SKM-1 treated with dmso at 0.1 percent for 144 hours (cell line): ENCODE data around the gene TNIP3.
"Not testable (repeated sequence)": the region's sequence is repeated elsewhere in the genome, so short reads cannot be mapped to it uniquely, and the experiment has no call there.

Experiments
- DNase-seq: peaks from one replicate; lab custom pipeline; 2025; ENCODE audit not compliant: unreplicated experiment; lab: John Stamatoyannopoulos, UW

The TNIP3 gene

DNA sequence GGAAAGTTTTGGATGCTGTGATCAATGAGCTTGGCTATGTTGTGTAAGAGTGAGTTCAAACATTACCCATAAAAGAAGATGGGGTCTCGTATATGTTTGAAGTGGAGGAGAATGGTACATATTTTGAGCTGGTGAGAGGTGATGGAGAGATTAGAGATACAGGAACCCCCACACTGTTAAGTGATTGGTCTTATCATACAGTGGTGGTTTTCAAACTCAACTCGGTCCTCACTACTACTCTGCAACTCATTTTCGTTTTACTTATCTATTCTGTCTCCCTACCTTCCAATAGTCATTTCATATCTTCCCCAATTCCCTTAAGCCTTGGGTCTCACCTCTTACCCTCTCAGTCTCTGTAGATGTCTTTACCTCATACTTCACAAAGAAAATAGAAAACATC, 16.4 kb upstream of the TNIP3 start:
- DNase-seq: no peak

- DNase-seq: peak; percentile 75
These were observed 13.4 kb upstream of the TNIP3 start for GRCh38 chr4:121177246-121178137.

DNA sequence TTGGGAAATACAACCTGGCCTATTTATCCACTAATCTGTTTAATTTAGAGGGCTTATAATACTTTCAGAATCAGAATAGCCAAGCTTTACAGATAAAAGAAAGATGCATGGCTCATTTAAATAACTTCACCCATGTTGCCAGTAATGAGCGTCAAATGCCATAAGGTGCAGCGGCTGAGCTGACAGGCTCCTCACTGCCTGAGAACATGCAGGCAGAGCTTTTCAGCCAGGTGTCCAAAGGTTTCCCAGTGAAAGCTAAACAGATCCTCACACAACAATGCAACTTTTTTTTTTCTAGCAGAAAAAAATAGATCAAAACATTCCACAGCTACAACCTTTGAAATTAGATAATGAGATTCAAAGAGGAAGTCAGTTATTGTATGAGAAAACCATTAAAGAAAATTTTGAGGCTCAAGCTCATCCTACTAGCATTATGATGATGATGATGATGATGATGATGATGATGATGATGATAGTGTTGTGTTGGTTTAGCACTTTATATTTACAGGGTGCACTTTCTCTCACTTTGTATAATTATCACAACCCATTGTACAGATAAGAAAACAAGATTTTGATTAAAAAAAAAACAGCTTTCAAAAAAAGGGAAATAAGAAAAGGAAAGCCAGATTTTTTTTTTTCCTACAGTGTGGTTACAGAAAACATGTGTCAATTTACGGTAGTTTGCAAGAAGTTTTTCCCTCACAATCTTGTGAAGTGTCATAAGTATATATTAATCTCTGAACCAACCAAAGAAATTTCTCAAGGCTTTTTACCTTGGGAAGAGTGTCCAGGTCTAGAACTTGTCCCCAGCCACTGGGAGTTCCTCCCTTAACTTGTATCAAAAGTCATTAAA, 12.2 kb upstream of the TNIP3 start:
- no peak for DNase-seq

- DNase-seq: not testable (repeated sequence)
These were observed 7.4 kb upstream of the TNIP3 start for GRCh38 chr4:121171477-121171876.

GRCh38 chr4:121168446-121169281, 4.5 kb upstream of the TNIP3 start:
- DNase-seq: peak; percentile 22

DNA sequence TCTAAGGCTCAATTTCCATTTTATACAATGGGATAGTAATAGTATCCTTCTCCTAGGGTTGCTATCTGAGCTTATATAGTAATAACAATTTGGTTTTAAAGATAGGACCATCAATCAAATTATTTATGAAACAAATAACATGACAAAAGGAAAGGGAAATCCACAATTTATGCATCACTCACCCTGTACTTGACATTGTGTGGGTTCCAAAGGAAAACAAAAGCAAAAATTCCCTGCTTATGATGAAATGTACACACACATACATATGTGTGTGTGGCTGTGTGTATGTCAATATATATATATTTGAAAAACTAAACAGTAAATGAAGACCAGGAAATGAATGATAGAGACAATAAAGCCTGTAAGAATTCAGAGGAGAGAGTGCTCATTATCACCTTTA, 2.9 kb upstream of the TNIP3 start:
- no peak for DNase-seq

- no peak for DNase-seq
These were observed 1.1 kb upstream of the TNIP3 start for GRCh38 chr4:121165206-121165605.

- peak; percentile 42 for DNase-seq
These were observed 7.0 kb downstream of the TNIP3 start for GRCh38 chr4:121156822-121157769.

GRCh38 chr4:121155893-121156292, 8.2 kb downstream of the TNIP3 start:
- DNase-seq: no peak

DNA sequence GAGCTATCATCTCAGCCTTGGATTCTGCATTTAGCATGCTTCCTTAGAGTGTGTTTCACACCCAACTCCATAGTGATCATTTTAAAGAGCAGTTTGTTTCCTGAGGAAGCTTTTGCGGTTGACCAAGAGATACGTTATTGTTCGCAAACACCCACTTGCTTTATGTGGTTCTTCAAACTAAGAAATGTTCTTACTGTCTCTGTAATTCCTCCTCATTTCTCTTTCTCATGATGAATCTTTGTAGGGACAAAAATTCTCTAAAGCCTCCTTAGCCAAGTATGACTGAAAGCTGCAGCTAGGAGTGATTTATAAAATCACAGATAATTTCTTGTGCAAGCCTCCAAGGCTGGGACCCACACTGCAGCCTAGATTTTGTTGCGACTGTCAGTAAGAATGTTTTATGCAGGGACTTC, 10.0 kb downstream of the TNIP3 start:
- no peak for DNase-seq

- DNase-seq: no peak
These were observed 12.2 kb downstream of the TNIP3 start for GRCh38 chr4:121151942-121152341.

- no peak for DNase-seq
These were observed 13.6 kb downstream of the TNIP3 start for GRCh38 chr4:121150486-121150885.

DNA sequence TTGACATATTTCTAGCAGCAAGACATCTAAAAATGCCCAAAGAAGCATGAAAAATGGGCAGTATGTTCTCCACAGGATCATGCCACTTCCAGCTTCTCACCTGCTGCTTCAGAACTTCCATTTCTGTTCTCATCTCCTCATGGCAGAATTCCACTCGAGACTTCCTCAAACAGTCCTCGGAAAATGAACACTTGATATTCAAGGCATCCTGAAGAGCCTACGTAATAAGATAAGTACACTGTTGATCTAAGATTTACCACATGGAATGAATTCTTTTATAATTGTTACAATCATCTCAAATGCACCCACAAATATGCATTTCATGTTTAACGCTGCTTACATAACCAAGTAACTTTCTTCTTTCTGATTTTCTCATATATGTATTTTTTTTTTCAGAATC, 14.1 kb downstream of the TNIP3 start:
- DNase-seq: no peak

DNA sequence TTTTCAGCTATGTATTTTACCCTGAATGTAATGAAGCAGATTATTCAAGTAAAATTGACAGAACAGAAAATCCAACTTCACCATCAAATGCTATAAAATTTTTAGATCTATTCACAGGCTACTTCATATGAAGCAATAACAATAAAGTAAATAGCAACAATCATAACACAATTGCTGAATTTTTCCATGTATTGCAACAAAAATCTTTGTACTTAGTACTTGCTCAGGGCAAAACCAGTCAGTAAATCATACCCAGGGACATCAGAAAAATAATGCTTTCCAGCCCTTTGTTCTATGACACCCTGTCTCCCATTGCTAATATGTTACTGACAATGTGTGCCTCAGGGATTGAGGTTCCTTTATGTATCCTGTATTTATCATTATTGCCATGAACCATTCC, 15.5 kb downstream of the TNIP3 start:
- DNase-seq: no peak

DNA sequence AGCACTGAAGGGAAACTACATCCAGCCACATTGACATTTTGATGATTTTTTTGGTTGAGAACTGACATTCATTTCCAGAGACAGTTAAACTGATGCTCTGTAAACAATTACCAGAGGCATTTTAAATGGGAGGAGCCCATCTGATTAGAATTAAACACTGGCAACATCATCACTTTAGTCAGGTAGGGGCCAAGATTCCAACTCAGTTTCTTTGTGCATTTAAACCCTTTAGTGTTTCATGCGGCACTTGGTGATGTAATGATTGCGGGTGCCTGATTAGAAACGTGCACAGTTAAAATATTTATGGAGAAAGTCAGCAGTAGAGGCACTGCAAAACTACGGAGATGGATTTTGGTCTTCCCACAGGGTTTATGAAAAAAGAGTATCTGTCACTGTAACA, 16.1 kb downstream of the TNIP3 start:
- no peak for DNase-seq

DNA sequence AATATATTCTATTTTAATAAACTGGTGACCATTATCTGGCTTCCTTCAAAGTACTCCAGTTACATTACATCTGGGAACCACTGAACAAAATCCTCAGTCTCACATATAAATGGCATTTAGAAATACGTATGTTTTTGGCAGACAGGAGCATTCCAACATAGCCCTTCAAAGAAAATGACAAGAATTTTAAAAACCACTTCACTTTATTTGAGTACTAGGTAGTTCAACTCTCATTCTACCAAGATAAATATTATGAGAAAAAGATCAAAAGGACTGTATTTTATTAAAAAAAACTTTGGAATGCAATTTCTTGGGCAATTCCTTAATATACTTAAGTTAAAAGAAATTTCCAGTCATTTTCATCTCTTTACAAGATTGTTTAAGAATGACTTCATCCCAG, 17.6 kb downstream of the TNIP3 start:
- DNase-seq: no peak

DNA sequence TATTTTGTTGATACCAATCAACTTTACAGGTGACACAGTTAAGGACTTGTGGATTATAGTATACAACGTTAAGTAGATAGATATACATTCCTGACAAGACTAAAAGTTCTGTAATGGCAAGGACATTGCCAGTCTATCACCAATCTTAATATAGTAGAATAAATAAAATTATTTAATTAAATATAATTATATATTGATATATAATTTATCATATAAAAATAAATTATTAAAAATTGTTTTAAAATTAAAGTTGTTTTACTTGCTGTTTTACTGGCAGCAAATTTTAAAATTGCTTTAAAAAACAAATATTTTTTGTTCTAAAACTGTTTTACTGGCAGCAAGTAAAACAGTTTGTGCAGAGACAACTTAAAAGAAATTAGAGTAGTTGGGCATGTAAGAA, 18.7 kb downstream of the TNIP3 start:
- DNase-seq: no peak

DNA sequence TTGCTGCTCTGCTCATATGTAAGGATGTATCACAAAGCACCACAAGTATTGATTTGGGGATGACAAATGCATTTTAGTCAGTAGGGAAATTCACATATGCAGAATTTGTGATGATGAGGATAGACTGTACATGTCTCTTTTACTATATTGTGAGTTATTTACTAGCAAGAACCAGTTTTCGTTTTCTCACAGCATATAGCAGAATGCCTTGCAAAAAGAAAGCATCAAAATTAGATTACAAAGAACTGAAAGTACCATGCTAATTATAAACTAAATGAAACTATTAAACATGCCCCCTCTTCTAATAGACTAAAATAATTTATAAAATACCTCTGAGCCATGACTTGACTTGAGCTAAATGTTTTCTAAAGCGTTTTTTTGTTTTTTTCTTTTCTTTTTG, 20.1 kb downstream of the TNIP3 start:
- DNase-seq: no peak

DNA sequence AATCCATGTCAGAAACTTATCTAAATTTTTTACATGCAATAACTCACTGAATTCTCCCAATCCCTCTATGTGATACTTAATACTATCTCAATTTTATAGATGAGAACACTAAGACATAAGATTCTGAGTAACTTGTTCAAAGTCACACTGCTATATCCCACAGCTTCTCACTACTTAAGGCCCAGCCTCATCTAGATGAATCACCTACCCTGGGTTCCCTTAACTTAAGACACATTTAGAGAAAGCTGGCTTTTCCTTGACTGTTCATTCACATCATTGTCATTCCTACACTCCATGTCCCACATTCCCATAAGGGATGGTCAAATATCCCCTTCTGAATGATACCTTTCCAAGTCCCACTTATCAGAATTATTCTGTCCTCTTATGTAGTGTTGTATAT, 21.0 kb downstream of the TNIP3 start:
- DNase-seq: no peak
